HUES48 (cell line): Measurements from ENCODE around the gene ITGB8.

Experiments
- H3K27ac ChIP-seq: one replicate; pipeline ENCODE4 v1.7.0; 2013; ENCODE audit warnings: low read depth, low read length, inconsistent platforms
- H3K27me3 ChIP-seq: 2 replicates; pipeline ENCODE4 v1.6.1; 2013; ENCODE audit warnings: mild to moderate bottlenecking, low read length; ENCODE audit not compliant: control insufficient read depth, insufficient read depth
- H3K36me3 ChIP-seq: 2 replicates; pipeline ENCODE4 v1.6.1; 2013; ENCODE audit warnings: low read length; ENCODE audit not compliant: control insufficient read depth, insufficient read depth
- H3K4me1 ChIP-seq: 2 replicates; pipeline ENCODE4 v1.6.1; 2013; ENCODE audit warnings: mild to moderate bottlenecking, low read length; ENCODE audit not compliant: control insufficient read depth, insufficient read depth
- H3K4me3 ChIP-seq: 2 replicates; pipeline ENCODE4 v1.5.1; 2013; ENCODE audit warnings: mild to moderate bottlenecking, low read depth, low read length
- H3K9ac ChIP-seq: 2 replicates; pipeline ENCODE4 v1.6.1; 2013; ENCODE audit warnings: mild to moderate bottlenecking, low read depth, low read length, moderate library complexity
- H3K9me3 ChIP-seq: 2 replicates; pipeline ENCODE4 v1.6.1; 2013; ENCODE audit warnings: low read length; ENCODE audit not compliant: control insufficient read depth, insufficient read depth

The ITGB8 gene

GRCh38 chr7:20424500-20424899 lies 93.8 kb downstream of the ITGB8 start:
- no peak overlapping the region for H3K4me3 ChIP-seq
- no peaks in the 10 kb centered on the region for H3K9me3 ChIP-seq
- H3K36me3 ChIP-seq = no peaks in the 10 kb centered on the region
- no peak overlapping the region for H3K27ac ChIP-seq
- no peak overlapping the region for H3K9ac ChIP-seq
- H3K27me3 ChIP-seq = no peaks in the 10 kb centered on the region
- no peaks in the 10 kb centered on the region for H3K4me1 ChIP-seq

GRCh38 chr7:20430664-20431063 lies 100.0 kb downstream of the ITGB8 start:
- Histone ChIP-seq H3K27ac (no peak overlapping the region), H3K4me3 (no peak overlapping the region), H3K27me3 (no peaks in the 10 kb centered on the region), H3K4me1 (no peaks in the 10 kb centered on the region), H3K9ac (no peak overlapping the region), H3K36me3 (no peaks in the 10 kb centered on the region), H3K9me3 (no peaks in the 10 kb centered on the region)

- no peaks in the 10 kb centered on the region for H3K9me3 ChIP-seq
- no peaks in the 10 kb centered on the region for H3K36me3 ChIP-seq
- no peak overlapping the region for H3K9ac ChIP-seq
- H3K27ac ChIP-seq = no peak overlapping the region
- no peak overlapping the region for H3K4me3 ChIP-seq
- H3K27me3 ChIP-seq = no peaks in the 10 kb centered on the region
- H3K4me1 ChIP-seq = no peaks in the 10 kb centered on the region
Observed at GRCh38 chr7:20431146-20431545, 100.4 kb downstream of the ITGB8 start.

- no peaks in the 10 kb centered on the region for H3K27me3 ChIP-seq
- H3K4me1 ChIP-seq = no peaks in the 10 kb centered on the region
- no peak overlapping the region for H3K27ac ChIP-seq
- H3K9me3 ChIP-seq = no peaks in the 10 kb centered on the region
- no peak overlapping the region for H3K4me3 ChIP-seq
- H3K36me3 ChIP-seq = no peaks in the 10 kb centered on the region
- H3K9ac ChIP-seq = no peak overlapping the region
Observed at GRCh38 chr7:20432071-20432470, 101.4 kb downstream of the ITGB8 start.

GRCh38 chr7:20435305-20435704 lies 104.6 kb downstream of the ITGB8 start:
- H3K27me3 ChIP-seq = no peaks in the 10 kb centered on the region
- no peaks in the 10 kb centered on the region for H3K36me3 ChIP-seq
- H3K9ac ChIP-seq = no peak overlapping the region
- H3K4me1 ChIP-seq = no peaks in the 10 kb centered on the region
- no peak overlapping the region for H3K4me3 ChIP-seq
- H3K27ac ChIP-seq = no peak overlapping the region
- no peaks in the 10 kb centered on the region for H3K9me3 ChIP-seq

GRCh38 chr7:20438248-20438647 lies 107.5 kb downstream of the ITGB8 start:
- no peaks in the 10 kb centered on the region for H3K27me3 ChIP-seq
- H3K9ac ChIP-seq = no peak overlapping the region
- no peaks in the 10 kb centered on the region for H3K4me1 ChIP-seq

GRCh38 chr7:20438694-20439376 lies 108.1 kb downstream of the ITGB8 start:
- Histone ChIP-seq H3K4me3 (no peak overlapping the region), H3K27ac (no peak overlapping the region), H3K36me3 (no peaks in the 10 kb centered on the region), H3K9ac (no peak overlapping the region), H3K4me1 (peaks cover 3% of the 10 kb centered on the region; the same call in 1 of the 2 replicates), H3K9me3 (no peaks in the 10 kb centered on the region), H3K27me3 (no peaks in the 10 kb centered on the region)

More at GRCh38 chr7:20438248-20438647, 107.5 kb downstream of the ITGB8 start:
- no peak overlapping the region for H3K4me3 ChIP-seq
- H3K27ac ChIP-seq = no peak overlapping the region
- H3K9me3 ChIP-seq = no peaks in the 10 kb centered on the region
- H3K36me3 ChIP-seq = no peaks in the 10 kb centered on the region

GRCh38 chr7:20439416-20440185 lies 108.9 kb downstream of the ITGB8 start:
- no peak overlapping the region for H3K27ac ChIP-seq
- no peak overlapping the region for H3K4me3 ChIP-seq
- H3K36me3 ChIP-seq = no peaks in the 10 kb centered on the region
- H3K9me3 ChIP-seq = no peaks in the 10 kb centered on the region
- peaks cover 3% of the 10 kb centered on the region; the same call in 1 of the 2 replicates for H3K4me1 ChIP-seq
- H3K27me3 ChIP-seq = no peaks in the 10 kb centered on the region
- H3K9ac ChIP-seq = no peak overlapping the region

- Histone ChIP-seq H3K4me3 (no peak overlapping the region), H3K36me3 (no peaks in the 10 kb centered on the region), H3K9ac (no peak overlapping the region), H3K27ac (no peak overlapping the region), H3K27me3 (no peaks in the 10 kb centered on the region), H3K4me1 (peaks cover 3% of the 10 kb centered on the region; the same call in 1 of the 2 replicates), H3K9me3 (no peaks in the 10 kb centered on the region)
Observed at GRCh38 chr7:20440472-20441105, 109.9 kb downstream of the ITGB8 start.

- Histone ChIP-seq H3K27ac (no peak overlapping the region), H3K4me3 (no peak overlapping the region), H3K9me3 (no peaks in the 10 kb centered on the region), H3K36me3 (no peaks in the 10 kb centered on the region), H3K9ac (no peak overlapping the region), H3K4me1 (peaks cover 3% of the 10 kb centered on the region; the same call in 1 of the 2 replicates), H3K27me3 (no peaks in the 10 kb centered on the region)
Observed at GRCh38 chr7:20441346-20441745, 110.6 kb downstream of the ITGB8 start.

- Histone ChIP-seq H3K4me3 (no peak overlapping the region), H3K27ac (no peak overlapping the region), H3K9me3 (no peaks in the 10 kb centered on the region), H3K9ac (no peak overlapping the region), H3K27me3 (no peaks in the 10 kb centered on the region), H3K4me1 (peaks cover 3% of the 10 kb centered on the region; the same call in 1 of the 2 replicates), H3K36me3 (no peaks in the 10 kb centered on the region)
Observed at GRCh38 chr7:20441991-20442441, 111.3 kb downstream of the ITGB8 start.
